NCI-H1092 treated with DMSO at 0.1 percent for 48 hours (cell line): ENCODE measurements around the gene OR13C5.
"Not testable (repeated sequence)": the region's sequence is repeated elsewhere in the genome, so short reads cannot be mapped to it uniquely, and the experiment has no call there.

Experiments used
- DNase-seq: peaks from one replicate; lab custom pipeline; 2025; lab: John Stamatoyannopoulos, UW

Gene OR13C5

GRCh38 chr9:104599313-104599712 is at the start of gene OR13C5:
Gene OR13C5 (minus strand): TSS chr9:104599413. CDS start chr9:104599413, 0 bp downstream.
- DNase-seq = not testable (repeated sequence)

DNA sequence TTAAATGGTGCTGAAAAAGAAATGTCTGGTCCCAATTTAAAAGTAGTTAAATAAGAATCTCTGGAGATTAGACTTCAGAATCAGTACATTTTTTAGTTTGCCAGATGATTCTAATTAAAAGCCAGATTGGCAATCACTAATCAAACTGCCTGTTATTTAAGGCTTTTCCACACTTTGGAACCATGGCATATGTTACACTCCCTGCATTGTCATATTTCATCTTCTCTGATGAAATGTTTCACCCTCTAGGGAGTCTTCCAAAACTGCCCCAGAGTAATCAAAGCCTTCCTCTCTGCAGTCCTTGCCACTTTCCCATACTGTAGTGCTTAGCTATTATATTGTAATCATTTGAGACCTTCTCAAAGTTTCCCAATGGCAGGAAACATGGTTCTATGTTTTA is 36.2 kb upstream of the OR13C5 start:
- DNase-seq = no peak

GRCh38 chr9:104633976-104634520 is 34.8 kb upstream of the OR13C5 start:
- no peak for DNase-seq

DNA sequence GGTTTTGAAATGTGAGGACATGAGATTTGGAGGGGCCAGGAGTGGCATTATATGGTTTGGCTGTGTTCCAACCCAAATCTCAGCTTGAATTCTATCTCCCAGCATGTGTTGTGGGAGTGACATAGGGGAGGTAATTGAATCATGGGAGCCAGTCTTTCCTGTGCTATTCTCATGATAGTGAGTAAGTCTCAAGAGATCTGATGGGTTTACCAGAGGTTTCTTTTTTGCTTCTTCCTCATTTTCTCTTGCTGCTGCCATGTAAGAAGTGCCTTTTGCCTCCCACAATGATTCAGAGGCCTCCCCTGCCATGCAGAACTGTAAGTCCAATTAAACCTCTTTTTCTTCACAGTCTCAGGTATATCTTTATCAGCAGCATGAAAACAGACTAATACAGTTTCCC is 26.8 kb upstream of the OR13C5 start:
- not testable (repeated sequence) for DNase-seq

- DNase-seq = no peak
Measured at GRCh38 chr9:104618104-104618503, 18.9 kb upstream of the OR13C5 start, which contains the start of gene OR13C9. Gene OR13C9 (minus strand): TSS chr9:104618204. CDS start chr9:104618204, 0 bp downstream.

GRCh38 chr9:104617418-104617817 is 18.2 kb upstream of the OR13C5 start:
- no peak for DNase-seq

- DNase-seq = no peak
Measured at GRCh38 chr9:104611213-104611612, 12.0 kb upstream of the OR13C5 start.

DNA sequence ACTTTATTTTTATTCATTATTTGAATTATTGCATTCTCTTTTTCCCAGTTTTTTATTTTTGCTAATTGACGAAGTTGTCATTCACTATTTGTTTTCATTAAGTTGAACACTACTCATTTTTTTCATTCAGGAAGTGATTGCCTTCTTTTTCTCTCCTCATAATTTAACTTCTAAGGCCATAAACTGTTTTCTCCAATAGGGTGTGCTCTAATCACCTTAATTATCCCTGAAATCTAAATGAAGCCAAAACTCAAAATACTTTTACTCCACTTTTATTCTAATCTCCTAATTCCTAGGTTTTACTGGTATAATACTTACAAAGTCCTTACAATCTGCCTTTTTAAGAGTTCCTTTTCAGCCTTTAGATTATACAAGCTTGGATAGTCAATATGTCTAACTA is 9.1 kb upstream of the OR13C5 start:
- DNase-seq = no peak

GRCh38 chr9:104606152-104606551 is 6.9 kb upstream of the OR13C5 start:
- DNase-seq = no peak

- DNase-seq = not testable (repeated sequence)
Measured at GRCh38 chr9:104605527-104605926, 6.3 kb upstream of the OR13C5 start, which contains the start of gene OR13C2. Gene OR13C2 (minus strand): TSS chr9:104605627. CDS start chr9:104605627, 0 bp downstream.

DNA sequence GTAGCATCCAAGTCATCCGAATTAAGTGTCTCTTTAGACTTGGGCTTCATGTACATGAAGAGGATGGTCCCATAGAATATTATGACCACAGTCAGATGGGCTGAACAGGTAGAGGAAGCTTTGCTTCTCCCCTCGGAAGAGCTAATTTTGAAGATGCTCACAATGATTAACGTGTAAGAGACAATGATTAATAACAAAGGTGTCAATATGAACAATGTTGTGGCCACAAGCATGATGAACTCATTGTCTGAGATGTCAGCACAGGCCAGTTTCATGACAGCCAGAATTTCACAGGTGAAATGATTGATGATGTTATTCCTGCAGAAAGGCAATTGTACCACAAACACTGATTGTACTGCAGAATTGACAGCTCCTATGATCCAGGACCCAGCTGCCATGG is 5.6 kb upstream of the OR13C5 start:
- no peak for DNase-seq

GRCh38 chr9:104598749-104599148 is 464 bp downstream of the OR13C5 start:
- not testable (repeated sequence) for DNase-seq

- DNase-seq = no peak
Measured at GRCh38 chr9:104589626-104590025, 9.6 kb downstream of the OR13C5 start.

DNA sequence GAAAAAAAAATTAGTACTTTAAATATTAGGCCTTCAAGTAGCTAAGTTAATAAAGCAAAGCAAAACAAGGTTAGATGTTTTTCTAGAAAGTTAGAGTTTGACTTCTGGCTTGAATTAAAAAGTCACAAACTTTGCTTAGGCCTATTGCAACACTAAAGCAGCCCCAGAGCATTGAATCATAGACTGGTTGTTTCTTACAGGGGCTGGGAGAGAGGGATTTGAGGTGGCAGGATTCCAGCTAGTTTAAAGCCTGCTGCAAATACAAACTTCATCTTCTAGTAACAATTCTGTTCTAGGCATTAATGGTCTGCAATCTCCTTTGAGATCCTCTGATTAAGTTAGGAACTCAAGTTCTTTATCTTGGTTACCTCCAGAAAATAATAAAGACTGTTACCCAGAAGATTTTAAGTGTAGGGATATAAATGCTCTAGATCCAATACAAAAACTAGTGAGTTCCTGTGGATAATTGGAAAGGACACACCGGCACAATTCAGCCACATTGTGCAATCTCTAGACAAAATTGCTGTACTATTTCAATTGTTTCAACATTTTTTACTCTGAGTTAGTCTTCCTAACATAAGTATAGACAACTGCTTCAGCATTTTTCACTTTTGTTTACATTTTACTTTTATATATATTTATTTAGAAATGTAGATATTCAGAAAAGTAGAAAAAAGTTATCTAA is 12.6 kb downstream of the OR13C5 start:
- DNase-seq = no peak

- DNase-seq = no peak
Measured at GRCh38 chr9:104580562-104580961, 18.7 kb downstream of the OR13C5 start.

GRCh38 chr9:104577263-104577662 is 21.9 kb downstream of the OR13C5 start:
- no peak for DNase-seq

DNA sequence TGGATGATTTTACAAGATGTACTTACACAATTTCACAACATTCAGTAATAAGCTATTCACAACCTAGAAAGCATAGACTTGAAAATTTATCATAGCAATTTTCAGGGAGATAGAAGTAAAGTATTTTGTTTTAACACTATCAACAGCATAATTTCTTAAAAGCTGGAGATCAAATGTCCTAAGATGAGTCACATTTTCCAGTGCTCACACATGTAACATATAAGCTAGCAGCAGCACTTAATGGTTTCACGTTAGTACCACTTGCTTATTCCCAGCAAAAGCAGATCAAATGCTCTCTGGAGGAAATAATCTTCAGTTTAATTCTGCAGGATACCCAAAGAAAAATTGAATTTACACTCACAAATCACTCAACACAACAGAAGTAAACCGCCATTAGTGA is 23.8 kb downstream of the OR13C5 start:
- no peak for DNase-seq

DNA sequence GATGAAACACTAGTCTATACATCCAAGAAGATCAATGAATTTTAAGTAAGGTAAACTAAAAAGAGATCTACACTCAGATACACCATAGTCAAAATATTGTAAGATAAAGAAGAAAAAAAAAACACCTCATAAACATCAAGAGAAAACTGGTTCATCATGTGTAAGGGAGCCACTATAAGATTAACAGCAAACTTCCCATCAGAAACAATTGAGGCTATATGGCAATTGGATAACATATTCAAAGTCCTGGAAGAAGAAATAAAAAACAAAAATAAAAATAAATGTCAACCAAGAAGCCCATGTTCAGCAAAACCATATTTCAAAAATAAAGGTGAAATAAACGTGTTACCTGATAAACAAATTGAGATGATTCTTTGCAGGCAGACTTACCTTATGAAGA is 26.6 kb downstream of the OR13C5 start:
- DNase-seq = no peak

- no peak for DNase-seq
Measured at GRCh38 chr9:104568868-104569267, 30.3 kb downstream of the OR13C5 start, which contains the start of gene OR13C8. Gene OR13C8 (plus strand): TSS chr9:104569168. CDS start chr9:104569168, 0 bp downstream.

DNA sequence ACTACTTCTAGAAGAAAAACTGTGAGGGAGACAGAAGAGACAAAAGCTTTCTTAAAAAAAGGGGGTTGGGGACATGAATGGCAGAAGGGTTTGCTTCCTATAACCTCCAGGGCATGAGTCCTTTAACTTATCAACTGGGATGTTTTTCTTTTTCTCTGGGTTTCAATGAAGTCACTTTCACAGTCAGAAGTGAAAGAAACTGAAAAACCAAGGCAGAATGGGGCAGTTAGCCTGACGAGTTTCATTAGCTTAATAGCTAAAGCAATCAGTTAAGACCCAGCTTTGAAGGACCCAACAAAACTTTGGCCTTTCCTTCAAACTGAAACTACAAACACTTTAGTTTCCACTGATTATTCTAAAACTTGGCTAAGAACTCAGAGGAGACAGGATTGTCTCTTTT is 34.9 kb downstream of the OR13C5 start:
- DNase-seq = no peak

GRCh38 chr9:104556830-104557634 is 42.2 kb downstream of the OR13C5 start:
- no peak for DNase-seq

DNA sequence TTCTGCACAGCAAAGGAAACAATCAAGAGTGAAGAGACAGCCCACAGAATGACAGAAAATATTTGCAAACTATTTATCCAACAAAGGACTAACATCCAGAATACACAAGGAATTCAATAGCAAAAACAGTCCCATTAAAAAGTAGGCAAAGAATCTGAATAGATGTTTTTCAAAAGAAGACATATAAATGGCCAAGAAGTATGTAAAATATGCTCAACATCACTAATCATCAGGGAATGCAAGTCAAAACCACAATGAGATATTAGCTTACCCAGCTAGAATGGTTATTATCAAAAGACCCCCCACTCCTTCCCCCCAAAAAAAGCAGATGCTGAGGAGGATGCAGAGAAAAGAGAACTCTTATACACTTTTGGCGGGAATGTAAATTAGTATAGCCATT is 43.7 kb downstream of the OR13C5 start:
- DNase-seq = no peak

GRCh38 chr9:104553261-104553660 is 46.0 kb downstream of the OR13C5 start:
- no peak for DNase-seq
